GM18502 (cell line): ENCODE results near the gene TXNDC2.
A peak's percentile ranks its signal among the peaks of the same experiment; 100 is the strongest.

Experiments
- ATAC-seq: cut with Tn5 transposase; IDR thresholded peaks from one replicate; pipeline ENCODE4 v1.9.1; 2021; ENCODE audit warnings: mild to moderate bottlenecking; ENCODE audit not compliant: unreplicated experiment, poor library complexity

Gene TXNDC2

GRCh38 chr18:9858642-9859041 is 27.1 kb upstream of the TXNDC2 start:
- ATAC-seq: no peak

DNA sequence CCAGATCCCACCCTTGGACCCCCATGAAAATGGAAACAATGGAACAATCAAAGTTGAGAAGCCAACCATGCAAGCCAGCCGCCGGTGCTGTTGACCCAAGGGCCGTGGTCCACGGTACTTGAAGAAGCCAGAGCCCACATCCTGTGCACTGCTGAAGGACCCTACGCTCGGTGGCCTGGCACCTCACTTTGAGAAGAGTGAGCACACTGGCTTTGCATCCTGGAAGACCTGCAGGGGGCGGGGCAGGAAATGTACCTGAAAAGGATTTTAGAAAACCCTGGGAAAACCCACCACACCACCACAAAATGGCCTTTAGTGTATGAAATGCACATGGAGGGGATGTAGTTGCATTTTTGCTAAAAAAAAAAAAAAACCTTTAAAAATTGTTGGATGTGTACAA is 26.5 kb upstream of the TXNDC2 start:
- ATAC-seq: no peak

GRCh38 chr18:9860682-9861081 is 25.1 kb upstream of the TXNDC2 start:
- ATAC-seq: no peak

DNA sequence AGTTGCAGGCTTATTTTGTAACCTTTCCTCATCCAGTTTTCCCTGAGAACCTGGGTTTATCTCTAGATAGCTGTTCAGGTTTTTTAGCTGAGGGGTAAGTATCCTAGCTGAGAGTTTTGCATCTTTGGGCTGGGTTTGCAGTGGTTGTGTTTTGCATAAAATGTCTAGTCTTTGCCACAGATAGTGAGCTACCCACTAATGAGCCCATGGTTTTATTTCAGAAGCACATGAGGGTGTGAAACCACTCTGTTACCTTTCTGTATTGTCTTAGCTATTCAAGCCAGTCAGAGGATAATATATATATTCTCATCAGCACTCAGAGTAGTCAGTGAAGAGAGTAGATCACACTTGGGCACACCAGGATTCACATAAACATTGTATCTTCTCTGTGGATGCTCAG is 24.6 kb upstream of the TXNDC2 start:
- ATAC-seq: peak; percentile 91

DNA sequence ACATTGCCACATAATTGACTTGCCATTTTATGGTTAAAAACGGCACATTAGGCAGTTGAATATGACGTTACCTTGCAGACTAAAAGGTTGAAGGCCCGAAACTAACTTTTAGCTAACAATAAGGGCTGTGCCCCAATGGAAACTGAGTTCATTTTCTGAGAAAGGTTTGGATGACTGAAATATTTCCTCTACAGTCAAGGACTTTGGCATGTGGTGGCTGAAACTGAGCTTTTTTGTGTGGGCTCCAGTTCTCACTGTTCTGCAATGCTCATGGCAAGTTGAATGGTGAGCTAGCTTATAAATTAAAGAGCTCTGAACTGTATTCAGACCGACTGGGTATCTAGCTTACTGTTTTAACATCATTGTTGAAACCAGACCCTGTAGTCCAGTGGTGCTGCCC is 23.8 kb upstream of the TXNDC2 start:
- ATAC-seq: peak; percentile 43

GRCh38 chr18:9862686-9863085 is 23.1 kb upstream of the TXNDC2 start:
- no peak for ATAC-seq

GRCh38 chr18:9863282-9863681 is 22.5 kb upstream of the TXNDC2 start:
- ATAC-seq: no peak

- ATAC-seq: no peak
Observed at GRCh38 chr18:9865764-9866490, 19.8 kb upstream of the TXNDC2 start.

DNA sequence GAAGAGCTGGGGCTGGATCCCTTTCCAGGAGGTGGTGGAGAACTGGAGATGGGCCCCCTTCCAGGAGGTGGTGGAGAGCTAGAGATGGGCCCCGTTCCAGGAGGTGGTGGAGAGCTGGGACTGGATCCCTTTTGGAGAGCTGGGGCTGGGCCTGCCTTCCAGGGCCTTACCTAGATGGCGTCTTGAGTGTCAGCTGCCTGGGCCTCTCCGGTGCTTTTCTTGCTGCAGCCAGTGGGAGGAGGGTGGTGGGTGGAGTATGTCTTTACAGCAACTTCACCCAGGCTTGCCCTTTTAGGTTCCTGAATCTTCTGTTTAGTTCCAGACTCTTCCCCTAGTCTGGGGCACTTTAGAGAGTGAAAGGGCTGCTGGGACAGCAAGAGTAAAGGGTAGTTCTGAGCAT is 19.1 kb upstream of the TXNDC2 start:
- ATAC-seq: no peak

DNA sequence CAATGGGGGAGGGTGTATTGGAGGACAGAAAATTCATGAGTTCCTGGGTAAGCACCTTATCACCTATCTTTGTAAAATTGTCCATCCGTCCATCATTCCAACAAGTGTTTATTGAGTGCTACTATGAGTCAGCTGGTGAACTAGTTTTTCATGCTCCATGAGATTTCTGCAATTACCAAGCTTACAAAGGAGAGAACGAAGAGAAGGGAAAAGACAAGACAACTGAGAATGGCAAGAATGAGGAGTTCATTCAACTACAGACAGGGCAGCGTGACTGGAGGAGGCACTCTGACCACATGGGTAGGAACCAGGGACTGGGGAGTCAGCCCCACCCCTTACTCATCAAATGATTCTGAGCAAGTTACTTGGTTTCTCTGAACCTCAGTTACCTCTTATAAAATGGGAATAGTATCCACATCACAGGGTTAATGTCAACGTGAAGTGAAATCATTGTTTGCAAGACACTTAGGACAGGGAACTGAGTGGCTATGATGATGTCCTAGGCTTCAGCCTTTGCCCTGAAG is 18.6 kb upstream of the TXNDC2 start:
- ATAC-seq: no peak

GRCh38 chr18:9868857-9869714 is 16.7 kb upstream of the TXNDC2 start:
- no peak for ATAC-seq

DNA sequence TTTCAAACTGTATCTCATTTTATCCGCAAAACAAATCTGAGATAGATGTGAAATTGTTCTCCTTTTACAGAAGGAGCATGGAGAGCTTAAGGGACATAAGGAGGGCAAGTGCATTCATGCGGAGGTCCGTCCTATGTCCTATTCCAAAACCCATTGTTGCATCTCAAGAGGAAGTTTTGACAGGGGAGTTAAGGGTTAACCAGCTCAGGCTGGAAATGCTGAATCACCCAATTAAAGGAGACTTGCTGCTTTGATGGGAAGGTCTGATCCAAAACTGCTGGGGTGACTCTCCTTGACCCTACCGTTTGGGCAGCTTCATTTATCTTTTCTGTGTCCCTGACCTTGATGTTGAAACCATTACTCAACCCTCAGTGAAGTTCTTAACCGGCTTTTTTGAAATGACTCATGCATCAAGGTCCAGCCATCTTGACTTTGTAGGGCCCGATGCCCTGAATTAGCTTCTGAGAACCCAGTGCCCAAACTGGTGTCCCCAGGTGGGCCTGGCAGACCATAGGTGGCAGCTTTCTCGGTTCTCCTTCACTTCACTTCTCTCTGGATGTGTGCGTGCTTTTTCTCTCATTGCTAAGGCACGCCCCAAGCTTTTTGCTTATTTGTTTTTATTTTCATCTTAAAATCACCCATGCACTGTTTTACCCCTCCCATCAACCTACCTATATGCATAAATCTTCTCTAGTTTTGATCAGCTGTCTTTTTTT is 15.9 kb upstream of the TXNDC2 start:
- ATAC-seq: no peak

GRCh38 chr18:9870431-9871008 is 15.3 kb upstream of the TXNDC2 start:
- no peak for ATAC-seq

- no peak for ATAC-seq
Observed at GRCh38 chr18:9871244-9871746, 14.5 kb upstream of the TXNDC2 start.

DNA sequence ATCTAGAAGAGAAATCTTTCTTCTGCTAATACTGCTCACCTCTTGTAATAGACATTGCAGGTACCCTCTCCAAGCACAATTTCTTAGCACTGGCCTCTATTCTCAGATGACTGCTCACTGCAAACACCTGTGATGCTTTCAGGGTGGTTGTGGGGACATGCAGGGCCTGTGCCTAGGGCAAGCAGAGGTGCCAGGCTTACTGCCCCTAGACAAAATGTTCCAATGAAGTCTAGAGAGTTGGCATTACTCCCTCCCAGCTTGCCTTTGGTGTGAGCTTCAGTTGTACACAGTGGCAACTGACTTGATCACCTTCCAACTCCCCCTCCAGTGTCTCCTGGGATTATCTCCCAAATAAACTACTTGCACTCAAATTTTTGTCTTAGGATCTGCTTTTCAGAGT is 12.9 kb upstream of the TXNDC2 start:
- ATAC-seq: no peak

DNA sequence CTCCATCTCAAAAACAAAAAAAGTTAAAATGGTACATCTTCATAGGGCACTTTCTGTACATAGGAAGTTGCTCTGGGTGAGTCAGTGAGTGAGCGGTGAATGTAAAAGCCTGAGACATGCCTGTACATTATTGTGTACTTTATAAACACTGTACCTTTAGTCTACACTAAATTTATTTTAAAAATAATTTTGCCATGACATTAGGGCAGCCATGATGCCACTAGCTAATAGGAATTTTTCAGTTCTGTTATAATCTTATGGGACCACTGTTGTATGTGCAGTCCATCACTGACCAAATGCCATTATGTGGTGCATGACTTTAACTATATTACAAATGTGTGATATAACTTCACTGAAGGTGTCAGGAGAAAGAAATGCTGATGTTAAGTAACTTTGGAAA is 11.0 kb upstream of the TXNDC2 start:
- no peak for ATAC-seq

GRCh38 chr18:9876212-9876866 is 9.4 kb upstream of the TXNDC2 start:
- no peak for ATAC-seq

- ATAC-seq: no peak
Observed at GRCh38 chr18:9876867-9877654, 8.7 kb upstream of the TXNDC2 start.

GRCh38 chr18:9877655-9878014 is 8.1 kb upstream of the TXNDC2 start:
- no peak for ATAC-seq
